Neural progenitor cell (in vitro differentiated cells): ENCODE results near the gene ELFN1.

ENCODE experiments used
- CTCF ChIP-seq: fragments of 200-600 bp; sonication (generic); IDR thresholded peaks from 2 replicates; pipeline ENCODE4 v1.5.1; 2017; ENCODE audit warnings: antibody characterized with exemption, mild to moderate bottlenecking
- EZH2 ChIP-seq: fragments of 200-600 bp; sonication (generic); IDR thresholded peaks from 2 replicates; pipeline ENCODE4 v1.6.1; 2017; ENCODE audit warnings: antibody characterized with exemption, mild to moderate bottlenecking, moderate library complexity
- EZH2phosphoT487 ChIP-seq: fragments of 200-600 bp; sonication (generic); IDR thresholded peaks from 2 replicates; pipeline ENCODE4 v1.6.1; 2017; ENCODE audit warnings: antibody characterized with exemption

GRCh38 chr7:1745018-1745532 lies 75.0 kb downstream of the ELFN1 start:
- TF ChIP-seq CTCF, result no peak
- no peak for TF ChIP-seq EZH2phosphoT487
- TF ChIP-seq EZH2, result no peak
